ENCODE data around the gene MOB3B. TPM values are rescaled to one million over a fixed set of nuclear protein-coding genes. Genes with fewer than 3 reads are reported as not detected.

The MOB3B gene
- total and polyA plus RNA-seq, 2 of the 13 experiments (the other 11 are each of a cell fraction or from before 2014, with no cell fraction given): 0.03 to 0.09 TPM

- H3K4me3 ChIP-seq (replicated peaks in 1 of 3; ENCODE audit: insufficient read depth in 1 of 3, low read depth in 2 of 3, low read length in 3 of 3): no peak overlapping the region
- POLR2A ChIA-PET: no interaction called here
- H3K27me3 ChIP-seq (ENCODE audit: control insufficient read depth in 1 of 2, insufficient read depth in 2 of 2, low read length in 2 of 2): no peaks in the 10 kb centered on the region
- H3K27ac ChIP-seq (ENCODE audit: extremely low read length, insufficient read depth, low read length): no peak overlapping the region
- WGBS (ENCODE audit: low lambda C conversion rate): 4% methylated on average over 7 of the region's 7 CpGs
- peaks cover 44% of the 10 kb centered on the region for H3K4me1 ChIP-seq (ENCODE audit: insufficient read depth, low read length)
- no peak overlapping the region for H3K9ac ChIP-seq (ENCODE audit: insufficient read depth, low read depth, low read length)
- no peaks in the 10 kb centered on the region for H3K36me3 ChIP-seq (replicated peaks in 1 of 2; ENCODE audit: control insufficient read depth in 1 of 2, insufficient read depth in 2 of 2, low read length in 2 of 2)
- DNase-seq (ENCODE audit: low spot score) (peak; percentile 54), FAIRE-seq (no peak), ATAC-seq (peak; percentile 78)
- H3K79me2 ChIP-seq (ENCODE audit: insufficient read depth, low read length): no peaks in the 10 kb centered on the region
- no peak overlapping the region for H2AFZ ChIP-seq (ENCODE audit: low read length)
- no peaks in the 10 kb centered on the region for H4K20me1 ChIP-seq (ENCODE audit: insufficient read depth, low read length)
- H3K9me3 ChIP-seq (ENCODE audit: low read length): no peaks in the 10 kb centered on the region
- peak overlapping the region; percentile 25 for H3K4me2 ChIP-seq (ENCODE audit: low read depth, low read length)
- in situ Hi-C loops (cut with HindIII; ENCODE audit: extremely low pct_ligation_motif_present, low pct_unique_long_range_greater_than_20kb): no loop called here
- CTCF ChIA-PET (ENCODE audit: low intra/inter-chr PET ratio, low total read pairs): no interaction called here
- intact Hi-C loops (cut with micrococcal nuclease; ENCODE audit: unreplicated experiment): no loop called here
- no TSS peak for BruUV-seq (replicated peaks)
- TF ChIP-seq PHF8 (CRISPR knock-in tag; IDR thresholded peaks at IDR 0.05) (no peak), HBP1 (CRISPR knock-in tag; IDR thresholded peaks at IDR 0.05; ENCODE audit: low read depth) (no peak), ZBTB40 (IDR thresholded peaks at IDR 0.05) (no peak), ZBTB40 (CRISPR knock-in tag; IDR thresholded peaks at IDR 0.05) (no peak), ZNF296 (CRISPR knock-in tag; conservative IDR thresholded peaks at IDR 0.05) (no peak), BCL6 (CRISPR knock-in tag; IDR thresholded peaks at IDR 0.05) (peak; percentile 99), TCF12 (IDR thresholded peaks at IDR 0.05) (no peak), TCF12 (CRISPR knock-in tag; IDR thresholded peaks at IDR 0.05) (no peak), FLYWCH1 (CRISPR knock-in tag; IDR thresholded peaks at IDR 0.05) (no peak), ZFP41 (CRISPR knock-in tag; IDR thresholded peaks at IDR 0.05; ENCODE audit: borderline replicate concordance) (no peak), ZNF205 (CRISPR knock-in tag; IDR thresholded peaks at IDR 0.05) (no peak), TBL1XR1 (IDR thresholded peaks at IDR 0.05; ENCODE audit: borderline replicate concordance, low read length, partially characterized antibody) (peak; percentile 63), PAXIP1 (CRISPR knock-in tag; conservative IDR thresholded peaks at IDR 0.05) (no peak)
Measured at GRCh38 chr9:27537027-27537435, 7.4 kb upstream of the MOB3B start.

Data from HepG2 (cell line).